Measurements from ENCODE around the gene OGFRL1.

- TF ChIP-seq CTCF (IDR thresholded peaks at IDR 0.05) (no peak), EZH2 (IDR thresholded peaks at IDR 0.05; ENCODE audit: borderline replicate concordance, insufficient read depth, low read depth, low read length, poor library complexity, severe bottlenecking) (no peak)
Observed at GRCh38 chr6:71351190-71351589, 62.6 kb downstream of the OGFRL1 start.
